GM18508 (cell line): Measurements from ENCODE around the gene CASQ2.
A peak's percentile ranks its signal among the peaks of the same experiment; 100 is the strongest.

Source experiments
- ATAC-seq: cut with Tn5 transposase; IDR thresholded peaks from one replicate; pipeline ENCODE4 v1.9.1; 2021; ENCODE audit warnings: moderate number of reproducible peaks; ENCODE audit not compliant: insufficient read depth, unreplicated experiment

Gene CASQ2

GRCh38 chr1:115740811-115741210 is 27.7 kb downstream of the CASQ2 start:
- no peak for ATAC-seq

- ATAC-seq: no peak
These were observed 36.2 kb downstream of the CASQ2 start for GRCh38 chr1:115732316-115732715.

GRCh38 chr1:115729756-115730155 is 38.8 kb downstream of the CASQ2 start:
- ATAC-seq: peak; percentile 97

GRCh38 chr1:115728341-115728740 is 40.2 kb downstream of the CASQ2 start:
- ATAC-seq: no peak

- no peak for ATAC-seq
These were observed 40.7 kb downstream of the CASQ2 start for GRCh38 chr1:115727706-115728249.

GRCh38 chr1:115726570-115726969 is 41.9 kb downstream of the CASQ2 start:
- no peak for ATAC-seq

GRCh38 chr1:115726161-115726560 is 42.4 kb downstream of the CASQ2 start:
- no peak for ATAC-seq

GRCh38 chr1:115725600-115725999 is 42.9 kb downstream of the CASQ2 start:
- no peak for ATAC-seq

- ATAC-seq: no peak
These were observed 44.8 kb downstream of the CASQ2 start for GRCh38 chr1:115723756-115724155.

GRCh38 chr1:115722221-115722620 is 46.3 kb downstream of the CASQ2 start:
- ATAC-seq: no peak

- ATAC-seq: no peak
These were observed 49.2 kb downstream of the CASQ2 start for GRCh38 chr1:115719285-115719684.

GRCh38 chr1:115718011-115718754 is 50.3 kb downstream of the CASQ2 start:
- ATAC-seq: no peak

GRCh38 chr1:115717541-115717940 is 51.0 kb downstream of the CASQ2 start:
- ATAC-seq: no peak

GRCh38 chr1:115714572-115715141 is 53.9 kb downstream of the CASQ2 start:
- ATAC-seq: no peak

GRCh38 chr1:115713906-115714305 is 54.6 kb downstream of the CASQ2 start:
- ATAC-seq: no peak

- no peak for ATAC-seq
These were observed 55.5 kb downstream of the CASQ2 start for GRCh38 chr1:115712911-115713609.

GRCh38 chr1:115710859-115711624 is 57.5 kb downstream of the CASQ2 start:
- ATAC-seq: no peak

- no peak for ATAC-seq
These were observed 61.7 kb downstream of the CASQ2 start for GRCh38 chr1:115706587-115707425.

GRCh38 chr1:115705963-115706362 is 62.6 kb downstream of the CASQ2 start:
- no peak for ATAC-seq
